NT2/D1 (cell line): ENCODE results near the gene CNDP1.
"Not testable (repeated sequence)": the region's sequence is repeated elsewhere in the genome, so short reads cannot be mapped to it uniquely, and the experiment has no call there.

Experiments used
- DNase-seq: peaks from one replicate; pipeline ENCODE4 v3.0.0-alpha.2; 2011; ENCODE audit warnings: low read depth, low spot score
- H3K27me3 ChIP-seq: 2 replicates; pipeline ENCODE4 v1.6.0; 2011; ENCODE audit warnings: mild to moderate bottlenecking; ENCODE audit not compliant: insufficient read length, insufficient read depth
- H3K36me3 ChIP-seq: 2 replicates; pipeline ENCODE4 v1.6.1; 2011; ENCODE audit warnings: mild to moderate bottlenecking, low read length, mixed read lengths; ENCODE audit not compliant: insufficient read depth, insufficient read length
- H3K4me1 ChIP-seq: 2 replicates; pipeline ENCODE4 v1.5.1; 2011; ENCODE audit not compliant: insufficient read depth, insufficient read length
- H3K4me3 ChIP-seq: 2 replicates; pipeline ENCODE4 v1.5.1; 2011; ENCODE audit warnings: low read depth; ENCODE audit not compliant: insufficient read length
- H3K9ac ChIP-seq: 2 replicates; pipeline ENCODE4 v1.6.0; 2011; ENCODE audit warnings: low read depth; ENCODE audit not compliant: insufficient read length
- H3K9me3 ChIP-seq: 2 replicates; pipeline ENCODE4 v1.5.1; 2011; ENCODE audit warnings: mild to moderate bottlenecking, low read length; ENCODE audit not compliant: insufficient read depth
- SUZ12 ChIP-seq: IDR thresholded peaks from 2 replicates; pipeline ENCODE4 v1.6.1; 2011; ENCODE audit not compliant: insufficient read length, insufficient read depth; ENCODE audit errors: extremely low read depth
- YY1 ChIP-seq: IDR thresholded peaks from 2 replicates; pipeline ENCODE4 v1.6.1; 2011; ENCODE audit not compliant: insufficient read length, insufficient read depth
- ZNF274 ChIP-seq: IDR thresholded peaks from 2 replicates; pipeline ENCODE4 v1.6.1; 2011; ENCODE audit warnings: mild to moderate bottlenecking, low read depth, low read length

Gene CNDP1

GRCh38 chr18:74499633-74500032 lies 34.7 kb upstream of the CNDP1 start:
- DNase-seq, result no peak

GRCh38 chr18:74500372-74500771 lies 33.9 kb upstream of the CNDP1 start:
- no peak overlapping the region for H3K4me3 ChIP-seq
- peaks cover 6% of the 10 kb centered on the region for H3K4me1 ChIP-seq
- DNase-seq, result no peak
- no peaks in the 10 kb centered on the region for H3K27me3 ChIP-seq
- peaks cover 50% of the 10 kb centered on the region for H3K36me3 ChIP-seq
- no peaks in the 10 kb centered on the region for H3K9me3 ChIP-seq
- H3K9ac ChIP-seq, result no peak overlapping the region
- TF ChIP-seq ZNF274 (no peak), SUZ12 (no peak), YY1 (no peak)

More at GRCh38 chr18:74499633-74500032, 34.7 kb upstream of the CNDP1 start:
- H3K4me1 ChIP-seq, result peaks cover 6% of the 10 kb centered on the region
- no peak overlapping the region for H3K9ac ChIP-seq
- H3K4me3 ChIP-seq, result no peak overlapping the region
- H3K36me3 ChIP-seq, result peaks cover 43% of the 10 kb centered on the region
- no peaks in the 10 kb centered on the region for H3K9me3 ChIP-seq
- no peaks in the 10 kb centered on the region for H3K27me3 ChIP-seq
- no peak for TF ChIP-seq ZNF274
- TF ChIP-seq SUZ12, result no peak
- TF ChIP-seq YY1, result no peak

GRCh38 chr18:74500774-74501173 lies 33.5 kb upstream of the CNDP1 start:
- not testable (repeated sequence) for H3K9me3 ChIP-seq

GRCh38 chr18:74501386-74501785 lies 32.9 kb upstream of the CNDP1 start:
- Histone ChIP-seq H3K4me3 (no peak overlapping the region), H3K27me3 (no peaks in the 10 kb centered on the region), H3K9me3 (no peaks in the 10 kb centered on the region), H3K36me3 (peaks cover 58% of the 10 kb centered on the region), H3K4me1 (peaks cover 11% of the 10 kb centered on the region), H3K9ac (no peak overlapping the region)
- TF ChIP-seq SUZ12 (no peak), ZNF274 (no peak), YY1 (no peak)
- DNase-seq, result no peak

More at GRCh38 chr18:74500774-74501173, 33.5 kb upstream of the CNDP1 start:
- H3K27me3 ChIP-seq, H3K4me3 ChIP-seq, H3K4me1 ChIP-seq, DNase-seq: not testable (repeated sequence)
- H3K9ac ChIP-seq, result peak overlapping the region; percentile 42
- peaks cover 53% of the 10 kb centered on the region for H3K36me3 ChIP-seq

GRCh38 chr18:74503137-74503536 lies 31.2 kb upstream of the CNDP1 start:
- no peak for TF ChIP-seq SUZ12
- TF ChIP-seq ZNF274, result no peak
- no peak for TF ChIP-seq YY1
- peaks cover 10% of the 10 kb centered on the region for H3K4me1 ChIP-seq
- DNase-seq, result no peak
- peaks cover 67% of the 10 kb centered on the region for H3K36me3 ChIP-seq
- no peak overlapping the region for H3K9ac ChIP-seq
- no peaks in the 10 kb centered on the region for H3K9me3 ChIP-seq
- no peak overlapping the region for H3K4me3 ChIP-seq
- H3K27me3 ChIP-seq, result no peaks in the 10 kb centered on the region

GRCh38 chr18:74505776-74506175 lies 28.5 kb upstream of the CNDP1 start:
- H3K36me3 ChIP-seq, result peaks cover 79% of the 10 kb centered on the region
- H3K27me3 ChIP-seq, result no peaks in the 10 kb centered on the region
- peaks cover 7% of the 10 kb centered on the region for H3K4me1 ChIP-seq
- no peak overlapping the region for H3K9ac ChIP-seq
- H3K4me3 ChIP-seq, result no peak overlapping the region
- H3K9me3 ChIP-seq, result no peaks in the 10 kb centered on the region
- TF ChIP-seq YY1 (no peak), ZNF274 (no peak), SUZ12 (no peak)
- no peak for DNase-seq

GRCh38 chr18:74506448-74507084 lies 27.7 kb upstream of the CNDP1 start:
- Histone ChIP-seq H3K9me3 (no peaks in the 10 kb centered on the region), H3K36me3 (peaks cover 83% of the 10 kb centered on the region), H3K27me3 (no peaks in the 10 kb centered on the region), H3K9ac (no peak overlapping the region), H3K4me3 (no peak overlapping the region), H3K4me1 (peaks cover 7% of the 10 kb centered on the region)
- no peak for DNase-seq
- TF ChIP-seq ZNF274, result no peak
- TF ChIP-seq YY1, result no peak
- no peak for TF ChIP-seq SUZ12
